Cardiac fibroblast (primary cell): Measurements from ENCODE around the gene ABCG8.

Experiments used
- DNase-seq, 2 donors: peaks; one replicate each; pipeline versions ENCODE4 v3.0.0 to v3.0.0-alpha.2; 2010; ENCODE audit warnings: low read depth in 2 of 2
- H3K4me3 ChIP-seq, 2 donors: replicated peaks in 1 of 2; 1 replicate in 1 of 2; 2 replicates in 1 of 2; pipeline ENCODE4 v1.5.1; 2011; ENCODE audit warnings: low read depth in 2 of 2, low read length in 2 of 2, mild to moderate bottlenecking in 2 of 2, moderate library complexity in 1 of 2
- TF ChIP-seq, protein P1 (sequence below): IDR thresholded peaks from one replicate; pipeline ENCODE4 v1.5.1; 2011; ENCODE audit warnings: low read depth, mild to moderate bottlenecking, low read length, inconsistent platforms

ABCG8 gene

DNA sequence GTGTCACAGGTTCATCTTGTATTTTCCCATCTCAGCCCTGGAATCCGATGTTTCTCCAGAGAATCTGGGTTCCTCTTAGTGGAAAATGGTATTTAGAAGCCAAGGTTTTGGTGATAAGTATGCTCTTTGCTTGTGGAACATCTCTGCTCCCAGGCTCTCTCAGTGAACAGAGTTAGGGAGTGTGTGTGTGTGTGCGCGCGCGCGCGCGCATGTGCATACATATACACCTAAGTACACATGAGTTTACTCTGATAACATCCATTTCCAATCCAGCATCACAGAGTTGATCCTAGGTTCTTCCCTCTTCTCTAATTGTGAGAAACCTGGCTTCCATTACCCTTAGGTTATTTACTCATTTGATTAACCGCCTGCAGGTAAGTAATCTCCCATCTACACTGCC is 41.7 kb downstream of the ABCG8 start:
- DNase-seq, result no peak
- TF ChIP-seq, protein P1, sequence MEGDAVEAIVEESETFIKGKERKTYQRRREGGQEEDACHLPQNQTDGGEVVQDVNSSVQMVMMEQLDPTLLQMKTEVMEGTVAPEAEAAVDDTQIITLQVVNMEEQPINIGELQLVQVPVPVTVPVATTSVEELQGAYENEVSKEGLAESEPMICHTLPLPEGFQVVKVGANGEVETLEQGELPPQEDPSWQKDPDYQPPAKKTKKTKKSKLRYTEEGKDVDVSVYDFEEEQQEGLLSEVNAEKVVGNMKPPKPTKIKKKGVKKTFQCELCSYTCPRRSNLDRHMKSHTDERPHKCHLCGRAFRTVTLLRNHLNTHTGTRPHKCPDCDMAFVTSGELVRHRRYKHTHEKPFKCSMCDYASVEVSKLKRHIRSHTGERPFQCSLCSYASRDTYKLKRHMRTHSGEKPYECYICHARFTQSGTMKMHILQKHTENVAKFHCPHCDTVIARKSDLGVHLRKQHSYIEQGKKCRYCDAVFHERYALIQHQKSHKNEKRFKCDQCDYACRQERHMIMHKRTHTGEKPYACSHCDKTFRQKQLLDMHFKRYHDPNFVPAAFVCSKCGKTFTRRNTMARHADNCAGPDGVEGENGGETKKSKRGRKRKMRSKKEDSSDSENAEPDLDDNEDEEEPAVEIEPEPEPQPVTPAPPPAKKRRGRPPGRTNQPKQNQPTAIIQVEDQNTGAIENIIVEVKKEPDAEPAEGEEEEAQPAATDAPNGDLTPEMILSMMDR, result no peak
- no peak overlapping the region for H3K4me3 ChIP-seq

- TF ChIP-seq, protein P1, result no peak
- no peak overlapping the region for H3K4me3 ChIP-seq
- no peak for DNase-seq
Observed at GRCh38 chr2:43880952-43881351, 42.2 kb downstream of the ABCG8 start.

GRCh38 chr2:43882312-43882711 is 43.5 kb downstream of the ABCG8 start:
- no peak for DNase-seq
- TF ChIP-seq, protein P1, result no peak
- no peak overlapping the region for H3K4me3 ChIP-seq

DNA sequence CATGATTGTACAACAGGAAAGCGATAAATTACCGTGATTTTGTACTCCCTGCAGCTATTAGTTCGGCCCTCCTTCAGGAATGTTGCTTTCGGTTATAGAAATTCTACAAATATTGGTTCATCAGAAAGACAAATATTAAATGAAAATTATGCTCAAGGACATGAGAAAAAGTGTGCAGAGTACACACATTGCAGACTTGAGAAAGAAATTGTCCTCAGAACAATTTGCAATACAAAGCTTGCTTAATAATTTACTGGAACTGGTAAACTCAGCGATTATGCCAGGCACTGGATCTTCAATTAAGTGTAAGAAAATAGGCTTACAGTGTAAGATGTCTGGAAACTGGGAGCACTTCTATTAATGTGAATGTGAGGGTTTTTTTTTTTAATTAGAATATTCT is 45.9 kb downstream of the ABCG8 start:
- DNase-seq, result no peak
- TF ChIP-seq, protein P1, result no peak
- H3K4me3 ChIP-seq, result no peak overlapping the region

GRCh38 chr2:43885132-43885632 is 46.4 kb downstream of the ABCG8 start:
- DNase-seq, result no peak
- TF ChIP-seq, protein P1, result no peak
- no peak overlapping the region for H3K4me3 ChIP-seq

GRCh38 chr2:43887176-43887575 is 48.4 kb downstream of the ABCG8 start:
- no peak overlapping the region for H3K4me3 ChIP-seq
- DNase-seq, result no peak
- TF ChIP-seq, protein P1, result no peak

- TF ChIP-seq, protein P1, result no peak
- DNase-seq, result no peak
- H3K4me3 ChIP-seq, result no peak overlapping the region
Observed at GRCh38 chr2:43889416-43889815, 50.6 kb downstream of the ABCG8 start.
